Sciatic nerve (tissue), 2 donors: ENCODE results near the gene KRT81. TPM values are rescaled to one million over a fixed set of nuclear protein-coding genes. Genes with fewer than 3 reads are reported as not detected.
"Not testable (repeated sequence)": the region's sequence is repeated elsewhere in the genome, so short reads cannot be mapped to it uniquely, and the experiment has no call there.

ENCODE experiments used
- ATAC-seq: fragments of 200-7000 bp; cut with Tn5 transposase; one replicate; pipeline ENCODE4 v1.9.1; 2020; ENCODE audit warnings: mild to moderate bottlenecking, moderate library complexity
- DNase-seq: peaks from one replicate; pipeline ENCODE4 v3.0.0-alpha.2; 2020; ENCODE audit warnings: low spot score
- intact Hi-C: fragments of 100-400 bp; cut with DNase I; formaldehyde crosslinking; loops from one replicate; pipeline ENCODE4 v1.14.2; 2022
- total RNA-seq: library from RNA; stranded (reverse); fragmentation: NEBNext Ultra II Directional; extraction: Animal tissue kit (Norgen Biotek cat#: 25700); gene quantifications from one replicate; pipeline ENCODE4 v1.2.1, GENCODE V29; 2021
- donor health status: DM: no; HTN: no; CAD: no.
- donor health status: DM: no; HTN: no; CAD: no.

KRT81 gene
- total RNA-seq, 1 donor from 2014 or later: not detected

DNA sequence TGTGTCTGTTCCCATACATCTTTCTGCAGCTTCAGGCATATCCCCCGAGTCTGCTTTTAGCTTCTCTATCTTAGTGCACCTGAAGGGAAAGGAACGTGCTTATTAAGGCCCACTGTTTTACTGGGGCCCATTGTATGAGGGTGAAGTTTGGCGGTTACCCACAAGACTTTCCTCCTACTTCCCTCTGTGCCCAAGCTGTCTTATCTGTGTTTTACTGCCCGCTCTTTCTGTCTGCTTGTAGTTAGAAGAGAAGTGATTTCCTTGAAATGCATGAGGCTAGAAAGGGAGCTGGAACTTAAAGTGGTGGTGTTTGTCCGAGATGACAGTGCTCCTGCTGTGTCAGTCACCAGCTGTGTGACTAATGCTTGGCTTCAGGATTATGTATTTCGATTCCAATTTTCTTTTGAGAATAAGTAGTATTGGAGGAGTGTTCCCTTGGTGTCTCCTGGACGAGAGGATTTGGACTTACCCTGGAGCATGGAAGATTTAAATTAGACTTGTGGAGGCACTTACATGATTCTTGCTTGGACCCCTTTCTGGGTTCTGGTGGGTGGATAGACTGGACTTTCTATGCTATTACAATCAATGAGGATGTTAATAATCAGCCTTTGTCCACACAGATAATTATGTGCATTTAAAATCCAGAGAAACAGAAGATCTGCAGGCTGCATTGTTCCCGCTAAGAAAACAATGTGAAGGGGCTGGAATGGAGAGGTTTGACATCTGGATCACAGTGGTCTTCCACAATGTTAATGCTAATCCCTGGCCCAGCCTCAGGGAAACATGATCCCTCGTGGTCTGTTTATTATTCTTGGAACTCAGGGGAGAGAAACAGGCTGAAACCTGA lies 30.8 kb downstream of the KRT81 start:
- DNase-seq (no peak), ATAC-seq (no peak)
- intact Hi-C loops: no loop called here

GRCh38 chr12:52259657-52260243 lies 31.6 kb downstream of the KRT81 start:
- ATAC-seq: no peak
- intact Hi-C loops: no loop called here
- no peak for DNase-seq

DNA sequence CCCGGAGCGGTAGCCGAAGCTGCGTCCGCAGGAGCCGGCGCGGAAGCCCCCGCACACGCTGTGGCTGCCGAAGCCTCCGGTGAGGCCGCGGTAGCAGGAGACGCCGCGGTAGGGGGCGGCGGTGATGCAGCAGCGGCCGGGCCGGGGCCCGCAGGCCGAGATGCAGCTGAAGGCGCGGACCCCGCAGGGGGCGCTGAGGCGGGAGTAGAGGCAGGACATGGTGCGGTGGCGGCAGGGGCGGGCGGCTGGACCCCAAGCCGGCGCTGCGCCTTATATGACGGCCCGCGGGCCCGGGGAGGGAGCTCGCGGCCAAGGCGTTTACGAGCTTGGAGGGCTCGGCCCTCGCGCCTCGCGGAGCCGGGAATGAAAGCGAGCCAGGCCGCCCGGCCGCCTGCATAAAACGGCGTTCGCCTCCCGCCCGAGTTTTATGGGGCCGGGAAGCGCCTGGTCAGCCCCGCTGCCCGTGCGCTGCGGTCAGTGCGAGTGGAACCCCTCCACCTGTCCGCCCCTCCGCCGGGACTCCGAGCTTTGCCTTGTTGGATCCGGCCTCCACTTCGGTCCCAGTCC lies 32.9 kb downstream of the KRT81 start:
- no peak for ATAC-seq
- DNase-seq: no peak
- intact Hi-C loops: no loop called here

- DNase-seq: peak; percentile 19
- ATAC-seq, intact Hi-C loops: not testable (repeated sequence)
Measured at GRCh38 chr12:52257922-52258321, 33.4 kb downstream of the KRT81 start.

GRCh38 chr12:52257074-52257551 lies 34.2 kb downstream of the KRT81 start:
- ATAC-seq (no peak), DNase-seq (peak; percentile 28)
- intact Hi-C loops: no loop called here

DNA sequence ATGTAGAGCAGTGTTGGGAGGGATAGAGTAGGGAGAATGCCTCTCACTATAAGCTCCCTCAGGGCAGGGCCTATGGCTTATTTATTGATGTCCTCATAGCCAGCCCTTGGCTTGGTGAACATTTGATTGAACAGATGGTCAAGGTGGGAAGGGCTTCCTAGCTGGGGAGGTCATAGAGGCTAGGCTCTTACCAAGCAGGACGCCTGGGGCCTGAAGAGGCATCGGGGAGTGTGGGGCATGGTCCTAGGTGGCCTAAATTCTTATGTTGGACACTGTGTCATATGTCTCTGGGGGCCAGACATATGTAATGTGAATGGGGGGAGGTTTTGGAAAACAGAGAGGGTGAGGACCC lies 34.8 kb downstream of the KRT81 start:
- ATAC-seq (no peak), DNase-seq (peak; percentile 18)
- intact Hi-C loops: no loop called here

- DNase-seq (peak; percentile 12), ATAC-seq (no peak)
- intact Hi-C loops: no loop called here
Measured at GRCh38 chr12:52255926-52256583, 35.3 kb downstream of the KRT81 start.

- intact Hi-C loops: no loop called here
- ATAC-seq (no peak), DNase-seq (peak; percentile 18)
Measured at GRCh38 chr12:52254965-52255751, 36.2 kb downstream of the KRT81 start.

DNA sequence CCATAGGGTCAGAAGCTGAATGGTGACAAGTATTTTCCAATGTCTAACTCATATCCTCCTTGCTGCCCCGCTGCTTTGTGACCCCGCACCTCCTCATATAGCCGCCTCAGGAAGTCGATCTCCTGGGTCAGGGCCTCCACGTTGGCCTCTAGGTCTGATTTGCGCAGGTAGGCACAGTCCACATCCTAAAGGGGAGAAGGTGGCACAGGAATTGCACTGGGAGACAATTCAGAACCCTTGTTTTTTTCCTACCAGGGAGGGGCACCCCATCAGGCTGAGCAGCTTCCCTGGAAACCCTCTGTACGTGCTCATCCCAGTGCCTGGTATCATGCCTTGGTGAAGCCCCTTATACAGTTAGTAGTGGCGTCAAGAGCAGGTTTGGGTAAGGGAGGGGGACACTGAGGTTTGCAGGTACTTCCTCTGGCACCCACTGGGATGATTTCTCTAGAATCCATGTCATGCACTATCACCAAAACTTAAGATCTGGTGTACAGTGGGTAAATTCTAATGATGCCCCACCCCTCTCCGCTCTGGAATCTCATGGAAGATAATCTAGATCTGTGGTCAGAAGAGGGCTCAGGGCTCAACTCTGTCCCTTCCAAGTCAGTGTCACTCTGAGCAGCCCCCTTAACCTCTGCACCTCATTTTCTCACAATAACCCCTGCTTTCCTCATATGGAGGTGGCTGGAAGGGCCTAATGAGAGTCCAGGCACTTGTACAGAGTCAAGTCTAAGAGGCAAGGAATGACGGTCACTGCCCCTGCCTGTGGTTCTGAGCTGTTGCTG lies 37.0 kb downstream of the KRT81 start:
- DNase-seq (peak; percentile 27), ATAC-seq (no peak)

DNA sequence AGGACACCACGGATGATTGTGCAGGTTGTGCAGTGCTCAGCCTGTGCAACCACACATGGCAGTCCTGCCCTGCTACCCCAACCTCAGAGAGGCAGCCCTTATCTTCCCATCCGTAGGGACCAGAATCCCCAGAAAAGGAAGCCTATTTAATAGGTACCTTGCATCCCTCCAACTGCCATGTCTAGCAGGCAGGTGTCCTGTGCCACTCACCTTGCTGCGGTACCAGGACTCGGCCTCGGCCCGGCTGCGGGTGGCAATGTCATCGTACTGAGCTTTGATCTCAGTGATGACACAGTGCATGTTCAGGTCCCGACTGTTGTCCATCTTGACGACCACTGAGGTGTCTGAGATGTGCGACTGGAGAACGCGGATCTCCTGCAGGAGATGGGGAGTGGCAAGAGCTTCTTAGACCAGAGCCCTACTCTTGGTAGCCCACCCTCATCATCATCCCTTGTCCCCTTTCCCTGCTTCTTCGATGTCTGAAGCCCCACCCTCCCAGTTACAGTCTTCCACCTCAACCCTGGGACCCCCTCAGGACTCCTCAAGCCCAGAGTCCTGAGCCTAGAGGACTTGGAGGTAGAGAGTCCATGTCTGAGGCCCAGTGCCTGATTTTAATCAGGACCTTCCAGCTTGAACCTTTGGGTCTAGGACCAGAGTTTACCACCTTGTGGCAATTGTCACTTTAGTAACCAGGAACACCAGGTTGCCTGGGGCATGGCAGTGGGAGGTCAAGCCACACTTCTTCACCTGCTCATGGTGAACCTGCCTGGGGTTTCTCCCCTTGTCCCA lies 37.7 kb downstream of the KRT81 start:
- DNase-seq (peak; percentile 45), ATAC-seq (no peak)
- intact Hi-C loops: no loop called here

More for the DNA sequence above, 37.0 kb downstream of the KRT81 start:
- intact Hi-C loops: no loop called here

DNA sequence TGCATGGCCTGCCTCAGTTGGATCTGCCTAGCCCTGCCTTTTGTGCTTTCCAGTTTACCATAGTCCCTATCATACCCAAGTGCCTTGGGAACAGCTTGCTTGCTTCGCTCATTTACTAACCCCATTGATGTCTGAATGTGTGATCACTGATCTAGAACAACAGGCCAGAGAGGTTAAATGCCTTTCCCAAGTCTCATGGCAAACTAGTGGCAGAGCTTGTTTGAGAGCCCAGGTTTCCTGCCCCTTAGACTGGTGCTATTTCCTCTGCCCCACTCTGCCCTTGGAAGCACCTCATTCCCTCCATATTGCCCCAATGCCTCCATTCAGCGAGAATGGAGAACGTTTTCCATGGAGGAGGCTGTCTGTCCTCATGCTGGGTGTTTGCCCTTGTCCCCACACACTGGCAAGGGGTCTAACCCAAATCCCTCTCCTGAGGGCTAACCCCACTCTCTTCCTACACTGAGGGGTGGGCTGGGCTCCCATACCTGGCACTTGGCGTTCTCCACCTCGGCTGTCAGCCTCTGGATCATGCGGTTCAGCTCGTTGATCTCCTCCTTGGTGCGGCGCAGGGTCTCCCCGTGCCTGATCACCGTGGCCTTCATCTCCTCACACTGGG lies 38.5 kb downstream of the KRT81 start:
- intact Hi-C loops: no loop called here

DNA sequence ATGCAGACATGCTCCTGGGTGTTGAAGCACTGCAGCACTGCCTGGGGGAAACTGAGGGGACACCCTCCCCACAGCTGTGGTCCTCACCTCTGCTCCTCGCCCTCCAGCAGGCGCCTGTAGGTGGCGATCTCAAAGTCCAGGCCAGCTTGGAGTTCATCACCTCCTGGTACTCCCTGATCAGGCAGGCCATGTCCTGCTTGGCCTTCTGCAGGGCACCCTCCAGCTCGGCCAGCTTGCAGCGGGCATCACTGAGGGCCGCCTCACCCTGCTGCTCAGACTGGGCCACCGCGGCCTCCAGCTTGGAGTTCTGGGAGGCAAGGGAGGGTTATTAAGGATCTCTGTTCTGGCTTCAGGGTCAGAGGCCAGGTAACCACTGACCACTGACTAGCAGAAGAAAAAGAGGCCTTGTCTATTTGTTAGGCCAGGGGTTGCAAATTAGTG lies 39.1 kb downstream of the KRT81 start:
- DNase-seq: peak; percentile 50
- intact Hi-C loops: not testable (repeated sequence)

More for the DNA sequence above, 38.5 kb downstream of the KRT81 start:
- peak; percentile 41 for DNase-seq
- ATAC-seq: no peak

GRCh38 chr12:52251367-52252051 lies 39.8 kb downstream of the KRT81 start:
- peak; percentile 7 for DNase-seq
- intact Hi-C loops: no loop called here
- ATAC-seq: no peak

More for the DNA sequence above, 39.1 kb downstream of the KRT81 start:
- not testable (repeated sequence) for ATAC-seq

DNA sequence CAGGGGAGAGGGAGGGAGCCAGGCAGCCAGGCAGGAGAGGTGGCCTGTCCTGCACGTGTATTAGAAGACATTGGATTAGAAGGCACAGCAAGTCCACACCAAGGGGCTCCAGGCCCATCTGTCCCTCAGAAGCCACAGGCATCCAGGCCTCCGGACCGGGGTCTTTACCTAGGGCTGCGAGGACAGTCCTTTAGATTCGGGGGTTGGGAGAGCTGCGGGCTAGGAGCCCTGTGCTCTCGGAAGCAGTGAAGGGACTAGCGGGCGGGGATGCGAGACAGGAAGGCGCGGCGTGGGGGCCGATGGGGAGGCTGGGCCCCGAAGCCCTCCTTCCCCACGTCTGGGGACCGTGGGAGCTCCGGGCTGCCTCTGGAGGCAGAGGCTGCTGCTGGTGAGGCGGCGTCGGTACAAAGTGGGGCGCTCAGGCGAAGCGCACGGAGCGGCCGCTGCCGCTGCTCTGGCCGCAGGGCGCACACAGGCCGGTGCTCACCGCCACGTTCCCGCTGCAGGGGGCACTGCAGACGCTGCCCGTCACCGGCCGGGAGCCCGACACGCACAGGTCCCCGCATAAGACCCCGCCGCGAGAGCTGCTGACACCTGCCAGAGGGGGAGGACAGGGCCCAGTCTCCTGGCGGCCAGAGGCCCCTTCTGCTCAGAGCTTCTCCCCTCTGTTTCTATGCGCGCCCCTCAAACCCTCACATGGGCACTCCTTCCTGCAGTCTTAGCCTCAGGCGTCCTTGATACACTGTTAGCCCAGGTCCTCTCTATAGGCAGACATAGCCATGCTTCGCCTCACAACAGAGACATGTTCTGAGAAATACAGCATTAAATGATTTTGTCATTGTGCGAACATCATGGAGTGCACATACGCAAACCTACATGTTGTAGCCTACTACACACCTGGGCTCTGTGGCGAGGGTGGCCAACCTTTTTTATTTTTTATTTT lies 41.0 kb downstream of the KRT81 start:
- ATAC-seq: no peak
- intact Hi-C loops: no loop called here
- peak; percentile 45 for DNase-seq

DNA sequence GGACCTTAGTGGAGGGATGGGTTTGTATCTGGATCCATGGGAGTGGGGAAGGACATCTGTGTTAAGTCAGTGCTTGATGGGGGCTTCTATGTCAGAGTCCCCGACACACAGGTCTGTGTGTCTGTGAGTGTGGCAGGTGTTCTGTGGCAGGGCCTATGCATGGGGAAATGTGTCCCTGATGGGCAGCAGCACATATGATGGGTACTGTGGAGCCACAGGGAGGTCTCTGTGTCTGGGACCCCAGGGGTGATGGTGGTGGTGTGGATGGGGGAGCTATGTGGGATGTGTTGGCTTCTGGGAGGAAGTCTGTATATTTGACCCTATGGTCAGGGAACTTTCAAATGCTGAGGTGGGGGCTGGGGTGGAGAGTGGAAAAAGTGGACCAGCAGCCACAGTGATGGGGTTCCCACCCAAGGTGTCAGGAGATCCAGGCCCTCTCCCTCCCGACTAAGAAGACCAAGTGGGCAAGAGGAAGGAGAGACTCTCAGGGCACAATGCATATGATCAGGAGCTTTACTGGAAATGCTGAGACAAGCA lies 41.8 kb downstream of the KRT81 start:
- DNase-seq: no peak
- no peak for ATAC-seq
- intact Hi-C loops: no loop called here
